HepG2 (cell line): ENCODE results near the gene GPBAR1. TPM values are rescaled to one million over a fixed set of nuclear protein-coding genes. Genes with fewer than 3 reads are reported as not detected.
A peak's percentile ranks its signal among the peaks of the same experiment; 100 is the strongest.

ENCODE experiments used
- ATAC-seq: fragments of 200-7000 bp; cut with Tn5 transposase; 3 replicates; pipeline ENCODE4 v1.9.1; 2020; ENCODE audit warnings: mild to moderate bottlenecking, moderate library complexity
- BruUV-seq: library from RNA; stranded (reverse); fragments of 400-500 nt; replicated peaks from 2 replicates; lab custom pipeline; 2021; lab: Mats Ljungman, UMichigan
- CTCF ChIA-PET: fragments of 300-600 bp; formaldehyde crosslinking; extraction: SDS; loops from one replicate; lab custom pipeline; 2021; ENCODE audit warnings: low total read pairs, inconsistent platforms, low intra/inter-chr PET ratio; lab: Yijun Ruan, JAX
- POLR2A ChIA-PET: fragments of 350-600 bp; sonication (Branson Sonifier 250); formaldehyde crosslinking; loops from one replicate; lab custom pipeline; 2020; ENCODE audit warnings: antibody characterized with exemption, inconsistent platforms; lab: Yijun Ruan, JAX
- DNase-seq: peaks from one replicate; pipeline ENCODE4 v3.0.0-alpha.2; 2015; ENCODE audit warnings: low spot score
- FAIRE-seq: peaks from 3 replicates; lab custom pipeline; 2011; peaks lifted over from hg19 to GRCh38; lab: Jason Lieb, UNC
- H2AFZ ChIP-seq: one replicate; pipeline ENCODE4 v1.6.1; 2011; ENCODE audit warnings: low read length, inconsistent platforms
- H3K27ac ChIP-seq: fragments of 300-600 bp; 3 replicates; pipeline ENCODE4 v1.8.0; 2011; ENCODE audit warnings: mixed run types, mild to moderate bottlenecking, mixed read lengths, low read length, inconsistent platforms; ENCODE audit not compliant: insufficient read depth; ENCODE audit errors: extremely low read length
- H3K27me3 ChIP-seq, 2 experiments: fragments of 200-600 bp in 1 of 2; 2 replicates in 1 of 2; 3 replicates in 1 of 2; pipeline versions ENCODE4 v1.6.0 to v1.8.0; 2011; ENCODE audit warnings: low read length in 2 of 2, mild to moderate bottlenecking in 2 of 2, moderate library complexity in 2 of 2, inconsistent platforms in 1 of 2; ENCODE audit not compliant: insufficient read depth in 2 of 2, control insufficient read depth in 1 of 2
- H3K36me3 ChIP-seq, 2 experiments: fragments of 200-600 bp in 1 of 2; replicated peaks in 1 of 2; 2 replicates in 1 of 2; 3 replicates in 1 of 2; pipeline versions ENCODE4 v1.5.1 to v1.8.0; 2011; ENCODE audit warnings: low read length in 2 of 2, inconsistent platforms in 1 of 2; ENCODE audit not compliant: insufficient read depth in 2 of 2, control insufficient read depth in 1 of 2
- H3K4me1 ChIP-seq: 2 replicates; pipeline ENCODE4 v1.5.1; 2012; ENCODE audit warnings: low read length, inconsistent platforms; ENCODE audit not compliant: insufficient read depth
- H3K4me2 ChIP-seq: 2 replicates; pipeline ENCODE4 v1.6.0; 2011; ENCODE audit warnings: low read depth, low read length, inconsistent platforms
- H3K4me3 ChIP-seq, 3 experiments: fragments of 200-600 bp in 1 of 3; sonication (generic), shearing (Covaris generic) in 1 of 3; replicated peaks in 1 of 3; 2 replicates each; pipeline ENCODE4 v1.5.1; 2011 to 2016; ENCODE audit warnings: low read length in 3 of 3, inconsistent platforms in 2 of 3, low read depth in 2 of 3, mild to moderate bottlenecking in 2 of 3, control low read depth in 1 of 3, mixed read lengths in 1 of 3; ENCODE audit not compliant: insufficient read depth in 1 of 3
- H3K79me2 ChIP-seq: one replicate; pipeline ENCODE4 v1.6.1; 2011; ENCODE audit warnings: low read length, inconsistent platforms; ENCODE audit not compliant: insufficient read depth
- H3K9ac ChIP-seq: 2 replicates; pipeline ENCODE4 v1.6.0; 2011; ENCODE audit warnings: mild to moderate bottlenecking, low read depth, low read length, inconsistent platforms; ENCODE audit not compliant: insufficient read depth
- H3K9me3 ChIP-seq: 2 replicates; pipeline ENCODE4 v1.5.1; 2012; ENCODE audit warnings: mild to moderate bottlenecking, low read length
- H4K20me1 ChIP-seq: 2 replicates; pipeline ENCODE4 v1.6.0; 2011; ENCODE audit warnings: inconsistent platforms, mild to moderate bottlenecking, low read length, moderate library complexity; ENCODE audit not compliant: insufficient read depth
- FOXM1 ChIP-seq: sonication (generic); formaldehyde crosslinking; IDR thresholded peaks from 2 replicates; pipeline ENCODE4 v1.5.0; 2020; ENCODE audit warnings: missing genetic modification reagents
- HCFC1 ChIP-seq: fragments of 150-350 bp; IDR thresholded peaks from 2 replicates; pipeline ENCODE4 v1.6.1; 2014; ENCODE audit warnings: low read depth, low read length
- MTA3 ChIP-seq: sonication (generic); formaldehyde crosslinking; IDR thresholded peaks from 2 replicates; pipeline ENCODE4 v1.4.0; 2020; ENCODE audit warnings: missing genetic modification reagents
- PCBP2 ChIP-seq: fragments of 200-400 bp; formaldehyde crosslinking; optimal IDR thresholded peaks from 2 replicates; pipeline ENCODE3; 2018; ENCODE audit warnings: low read length, low read depth; ENCODE audit not compliant: poor library complexity, severe bottlenecking
- RBFOX2 ChIP-seq: fragments of 200-400 bp; formaldehyde crosslinking; IDR thresholded peaks from 2 replicates; pipeline ENCODE4 v1.6.1; 2017; ENCODE audit warnings: low read depth, mild to moderate bottlenecking, low read length
- REPIN1 ChIP-seq: sonication (generic); formaldehyde crosslinking; IDR thresholded peaks from 2 replicates; pipeline ENCODE4 v1.8.0; 2022; ENCODE audit warnings: missing genetic modification reagents, low read depth, mild to moderate bottlenecking, borderline replicate concordance
- RORA ChIP-seq: sonication (generic); formaldehyde crosslinking; IDR thresholded peaks from 2 replicates; pipeline ENCODE4 v1.5.0; 2020; ENCODE audit warnings: mild to moderate bottlenecking, missing genetic modification reagents, moderate library complexity
- SETDB1 ChIP-seq: sonication (generic); formaldehyde crosslinking; IDR thresholded peaks from 2 replicates; pipeline ENCODE4 v1.5.1; 2020; ENCODE audit warnings: missing genetic modification reagents, mild to moderate bottlenecking, borderline replicate concordance
- WIZ ChIP-seq: sonication (generic); formaldehyde crosslinking; IDR thresholded peaks from 2 replicates; pipeline ENCODE4 v1.5.1; 2020; ENCODE audit warnings: mild to moderate bottlenecking, missing genetic modification reagents
- YEATS4 ChIP-seq: sonication (generic); formaldehyde crosslinking; IDR thresholded peaks from 2 replicates; pipeline ENCODE4 v1.4.0; 2020; ENCODE audit warnings: missing genetic modification reagents, borderline replicate concordance
- ZNF143 ChIP-seq: sonication (generic); formaldehyde crosslinking; IDR thresholded peaks from 2 replicates; pipeline ENCODE4 v1.4.0; 2020; ENCODE audit warnings: missing genetic modification reagents
- ZNF18 ChIP-seq: sonication (generic); formaldehyde crosslinking; IDR thresholded peaks from 2 replicates; pipeline ENCODE4 v1.8.0; 2022; ENCODE audit warnings: mild to moderate bottlenecking, missing genetic modification reagents; ENCODE audit not compliant: insufficient replicate concordance
- ZNF34 ChIP-seq: sonication (generic); formaldehyde crosslinking; IDR thresholded peaks from 2 replicates; pipeline ENCODE4 v1.4.0; 2020; ENCODE audit warnings: mild to moderate bottlenecking, missing genetic modification reagents, borderline replicate concordance
- ZNF792 ChIP-seq: IDR thresholded peaks from 2 replicates; pipeline ENCODE4 v1.6.1; 2016
- ZSCAN12 ChIP-seq: sonication (generic); formaldehyde crosslinking; IDR thresholded peaks from 2 replicates; pipeline ENCODE4 v1.9.0; 2021; ENCODE audit warnings: mild to moderate bottlenecking, missing genetic modification reagents
- WGBS: methylation state at CpG from one replicate; pipeline ENCODE4 v1.1.6; 2017; ENCODE audit warnings: low lambda C conversion rate; 5-methylcytosine and 5-hydroxymethylcytosine counted together
- in situ Hi-C: cut with HindIII; loops from 2 replicates; pipeline ENCODE4 v1.10.0; 2017; ENCODE audit warnings: low pct_unique_long_range_greater_than_20kb; ENCODE audit not compliant: extremely low pct_ligation_motif_present
- intact Hi-C: fragments of 100-400 bp; cut with micrococcal nuclease; formaldehyde crosslinking; loops from one replicate; pipeline ENCODE4 v1.10.0; 2022; ENCODE audit not compliant: unreplicated experiment
- polyA plus RNA-seq, 8 experiments: library from polyadenylated mRNA; depleted of rRNA in 3 of 8; stranded (reverse) in 7 of 8; unstranded in 1 of 8; fragments of >200 nt; fragmentation: Illumina TruSeq in 4 of 8; extraction: Trizol in 4 of 8; gene quantifications; 2 replicates each; pipeline versions ENCODE4 v1.2.1 to v1.2.3, GENCODE V29; 2011 to 2016; ENCODE audit warnings: low read depth in 4 of 8, missing spikeins in 1 of 8, mixed read lengths in 1 of 8; ENCODE audit not compliant: insufficient read depth in 1 of 8
- total RNA-seq, 5 experiments: library from RNA; depleted of rRNA; stranded (reverse); fragments of >200 nt; fragmentation: Illumina TruSeq; extraction: Trizol; gene quantifications; 2 replicates each; pipeline ENCODE4 v1.2.3, GENCODE V29; 2016; ENCODE audit warnings: low read depth in 1 of 5

Gene GPBAR1
- total and polyA plus RNA-seq, 2 of the 13 experiments (the other 11 are each of a cell fraction or from before 2014, with no cell fraction given) = 0.05 to 0.09 TPM

- WGBS = 39% methylated on average over 4 of the region's 4 CpGs
- BruUV-seq = no TSS peak
- Histone ChIP-seq H3K4me2 (peak overlapping the region; percentile 68), H3K27me3 (no peaks in the 10 kb centered on the region; a peak in 1 of 5 replicates), H3K4me1 (peaks cover 54% of the 10 kb centered on the region), H3K9me3 (no peaks in the 10 kb centered on the region), H2AFZ (no peak overlapping the region), H3K27ac (peak overlapping the region; percentile 70), H3K79me2 (peaks cover 62% of the 10 kb centered on the region), H4K20me1 (peaks cover 12% of the 10 kb centered on the region; the same call in 1 of the 2 replicates), H3K4me3 (peak overlapping the region; percentile 87 to 96 (median 93)), H3K36me3 (peaks cover 2 to 29% of the 10 kb centered on the region in 2 experiments; a peak in 3 of 5 replicates), H3K9ac (peak overlapping the region; percentile 83)
- POLR2A ChIA-PET = interaction anchor here (0.6 kb wide), 1 partner anchor 171 kb away, joined by 3 read pairs; no protein-coding TSS in a partner anchor
- intact Hi-C loops (loop anchor here (5.0 kb wide), 1 partner anchor 54 kb away; the partner anchor contains the start of genes AAMP and PNKD), in situ Hi-C loops (no loop called here)
- TF ChIP-seq ZNF34 (no peak), ZNF792 (CRISPR knock-in tag) (0 out of 2 replicates have a peak, but pooled peaks have one; percentile 31), SETDB1 (CRISPR knock-in tag) (peak; percentile 23; the same call in 1 of the 2 replicates)
- CTCF ChIA-PET = no interaction called here
- FAIRE-seq (no peak), ATAC-seq (no peak), DNase-seq (no peak)
These were observed 42.3 kb upstream of the GPBAR1 start for GRCh38 chr2:218218268-218219185.

- Histone ChIP-seq H3K4me1 (peaks cover 51% of the 10 kb centered on the region), H3K27me3 (no peaks in the 10 kb centered on the region; a peak in 1 of 5 replicates), H3K9me3 (no peaks in the 10 kb centered on the region), H3K9ac (no peak overlapping the region), H3K4me3 (no peak overlapping the region), H3K36me3 (peaks cover 2 to 42% of the 10 kb centered on the region in 2 experiments; a peak in 4 of 5 replicates), H3K4me2 (peak overlapping the region; percentile 68), H4K20me1 (peaks cover 12% of the 10 kb centered on the region; the same call in 1 of the 2 replicates), H2AFZ (no peak overlapping the region), H3K79me2 (peaks cover 75% of the 10 kb centered on the region), H3K27ac (no peak overlapping the region)
- intact Hi-C loops = loop anchor here (5.0 kb wide), 1 partner anchor 52 kb away; the partner anchor contains the start of genes AAMP and PNKD
- ChIA-PET POLR2A (no interaction called here), CTCF (no interaction called here)
- WGBS = 97% methylated on average over 2 of the region's 2 CpGs
- DNase-seq = no peak
- in situ Hi-C loops = no loop called here
- TF ChIP-seq PCBP2 = peak; percentile 19
- TF ChIP-seq ZNF18 (CRISPR knock-in tag) = no peak
- TF ChIP-seq WIZ (CRISPR knock-in tag) = no peak
- no peak for TF ChIP-seq REPIN1
- TF ChIP-seq RORA (CRISPR knock-in tag) = no peak
- no peak for TF ChIP-seq YEATS4 (CRISPR knock-in tag)
- no peak for TF ChIP-seq ZSCAN12
- TF ChIP-seq ZNF143 = no peak
- TF ChIP-seq MTA3 (CRISPR knock-in tag) = no peak
- no peak for TF ChIP-seq FOXM1
- TF ChIP-seq HCFC1 = no peak
- TF ChIP-seq RBFOX2 = peak; percentile 34; the same call in 1 of the 2 replicates
- no peak for FAIRE-seq
- BruUV-seq = no TSS peak
- ATAC-seq = no peak
These were observed 40.9 kb upstream of the GPBAR1 start for GRCh38 chr2:218219934-218220333.
